GM18909 (cell line): ENCODE measurements around the gene ADAM8.
A peak's percentile ranks its signal among the peaks of the same experiment; 100 is the strongest.

Experiments
- ATAC-seq: cut with Tn5 transposase; IDR thresholded peaks from one replicate; pipeline ENCODE4 v1.9.1; 2021; ENCODE audit warnings: mild to moderate bottlenecking; ENCODE audit not compliant: unreplicated experiment, poor library complexity

The ADAM8 gene

DNA sequence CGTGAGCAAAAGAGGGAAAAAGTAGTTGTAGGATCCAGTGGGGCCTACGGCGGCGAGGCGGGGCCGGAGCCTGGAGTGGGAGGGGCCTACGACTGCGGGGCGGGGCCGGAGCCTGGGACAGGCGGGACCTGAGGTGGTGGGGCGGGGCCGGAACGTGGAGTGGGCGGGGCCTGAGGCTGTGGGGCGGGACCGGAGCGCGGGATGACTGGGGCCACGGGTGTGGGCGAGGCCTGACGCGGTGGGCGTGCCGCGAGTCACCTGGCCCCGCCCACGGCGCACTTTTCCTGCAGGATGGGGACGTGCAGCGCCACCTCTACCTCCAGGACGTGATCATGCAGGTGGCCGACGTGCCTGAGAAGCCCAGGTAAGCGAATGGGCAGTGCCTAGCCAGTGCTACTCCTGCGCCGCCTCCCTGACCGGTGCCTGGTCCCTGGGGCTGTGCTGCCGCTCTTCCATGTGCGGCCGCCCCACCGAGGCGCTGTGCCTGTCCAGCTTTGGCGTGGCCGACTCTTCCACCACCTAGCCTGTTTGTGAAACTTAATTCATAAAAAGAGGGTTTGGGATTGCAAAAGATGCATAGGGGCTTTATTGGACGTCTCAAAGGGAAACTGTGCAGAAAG is 32.5 kb upstream of the ADAM8 start:
- peak; percentile 73 for ATAC-seq

DNA sequence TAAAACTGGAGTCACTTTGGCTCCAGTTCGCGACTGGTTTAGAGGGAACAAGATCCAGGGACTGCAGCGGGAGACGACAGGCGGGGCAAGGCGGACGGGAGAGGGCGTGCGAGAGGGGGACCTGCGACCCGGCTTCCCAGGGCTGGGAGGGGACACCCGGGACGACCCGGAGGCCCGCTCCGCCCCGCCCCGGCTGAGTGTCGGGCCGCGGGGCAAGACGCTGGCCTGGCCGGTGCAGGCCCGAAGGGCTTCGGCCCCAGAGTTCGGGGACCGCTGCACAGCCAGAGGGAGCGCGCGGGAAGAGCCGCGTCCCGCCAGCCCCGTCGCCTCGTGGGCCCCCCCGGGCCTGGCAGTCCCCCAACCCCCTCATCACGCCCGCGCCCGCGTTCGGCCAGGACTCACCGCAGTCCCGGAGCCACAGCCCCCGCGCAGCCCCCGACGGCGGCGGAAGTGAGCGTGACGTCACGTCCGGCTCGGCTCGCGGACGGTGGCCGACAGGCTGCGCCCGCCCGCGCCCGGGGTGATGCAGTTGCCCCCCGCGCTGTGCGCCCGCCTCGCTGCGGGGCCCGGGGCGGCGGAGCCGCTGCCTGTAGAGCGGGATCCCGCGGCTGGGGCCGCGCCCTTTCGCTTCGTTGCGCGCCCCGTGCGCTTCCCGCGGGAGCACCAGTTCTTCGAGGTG is 31.9 kb upstream of the ADAM8 start, which contains the start of the genes TUBGCP2 and ZNF511:
TSS of gene TUBGCP2 (minus strand) at position 452 of the 679 bp plus-strand sequence. CDS start 5,931 bp downstream, outside the sequence.
TSS of gene ZNF511 (plus strand) at position 494 of the 679 bp plus-strand sequence. CDS start at position 524, 30 bp downstream.
- peak; percentile 80 for ATAC-seq

DNA sequence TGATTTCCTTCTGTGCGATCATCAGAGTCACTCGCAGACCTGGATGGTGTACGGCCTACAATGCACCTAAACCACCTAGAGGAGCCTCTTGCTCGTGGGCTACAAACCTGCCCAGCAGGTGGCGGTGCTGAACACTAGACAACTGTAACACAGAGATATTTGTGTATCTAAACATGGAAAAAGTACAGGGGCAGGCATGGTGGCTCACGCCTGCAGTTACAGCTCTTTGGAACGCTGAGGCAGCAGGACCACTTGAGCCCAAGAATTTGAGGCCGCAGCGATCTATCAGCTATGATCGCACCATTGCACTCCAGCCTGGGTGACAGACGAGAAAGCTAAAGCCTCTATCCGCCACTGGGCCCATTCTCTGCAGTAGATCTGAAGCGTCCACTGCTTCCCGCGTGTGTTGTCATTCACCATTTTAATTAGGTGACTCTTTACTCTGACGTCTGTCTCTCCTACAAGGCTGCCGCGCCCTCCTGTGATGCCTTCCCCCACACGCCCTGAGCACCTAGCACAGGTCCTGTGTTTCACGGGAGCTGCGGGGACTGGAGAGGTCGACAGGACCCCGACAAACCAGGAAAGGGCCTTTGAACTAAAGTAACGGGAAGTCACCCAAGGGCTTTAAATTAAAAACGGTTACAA is 31.2 kb upstream of the ADAM8 start:
- peak; percentile 43 for ATAC-seq

DNA sequence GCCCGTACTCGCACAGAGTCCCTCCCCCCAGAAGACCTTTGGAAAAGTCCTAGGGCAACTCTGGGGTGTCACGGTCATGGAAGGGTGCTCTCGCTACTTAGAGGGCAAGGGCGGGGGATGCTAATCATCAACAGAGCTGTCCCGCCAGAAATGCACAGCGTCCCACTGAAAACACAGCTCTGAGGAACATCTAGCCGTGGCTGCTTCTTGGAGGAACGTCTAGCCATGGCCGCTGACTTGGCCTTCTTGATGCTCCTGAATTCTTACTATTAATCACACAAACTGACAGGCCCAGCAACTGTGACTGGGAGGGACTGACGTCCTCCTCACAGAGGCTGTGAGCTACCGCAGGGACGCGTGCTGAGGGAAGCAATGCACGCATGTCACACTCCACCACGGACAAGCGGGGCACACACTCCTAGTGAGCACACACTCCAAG is 30.3 kb upstream of the ADAM8 start:
- ATAC-seq: no peak

DNA sequence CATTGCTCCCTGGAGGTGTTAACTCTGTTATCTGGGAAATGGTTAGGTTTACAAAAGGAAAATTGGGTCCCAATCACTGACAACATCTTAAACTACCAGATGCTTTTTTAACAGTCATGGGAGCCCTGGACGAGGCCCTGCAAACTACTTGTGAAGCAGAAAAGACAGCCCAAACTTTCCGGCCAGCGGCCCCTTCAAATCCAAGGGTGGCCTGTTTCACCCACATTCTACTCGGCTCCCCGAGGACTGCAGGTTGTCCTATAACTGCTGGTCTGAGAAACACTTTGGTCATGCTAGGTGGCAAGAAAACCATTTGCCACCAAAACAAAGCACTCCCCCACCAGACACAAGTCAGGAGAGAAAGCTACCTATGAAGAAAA is 29.4 kb upstream of the ADAM8 start:
- ATAC-seq: no peak

- no peak for ATAC-seq
Observed at GRCh38 chr10:133303206-133303605, 26.5 kb upstream of the ADAM8 start.

- ATAC-seq: no peak
Observed at GRCh38 chr10:133302230-133302629, 25.6 kb upstream of the ADAM8 start.

DNA sequence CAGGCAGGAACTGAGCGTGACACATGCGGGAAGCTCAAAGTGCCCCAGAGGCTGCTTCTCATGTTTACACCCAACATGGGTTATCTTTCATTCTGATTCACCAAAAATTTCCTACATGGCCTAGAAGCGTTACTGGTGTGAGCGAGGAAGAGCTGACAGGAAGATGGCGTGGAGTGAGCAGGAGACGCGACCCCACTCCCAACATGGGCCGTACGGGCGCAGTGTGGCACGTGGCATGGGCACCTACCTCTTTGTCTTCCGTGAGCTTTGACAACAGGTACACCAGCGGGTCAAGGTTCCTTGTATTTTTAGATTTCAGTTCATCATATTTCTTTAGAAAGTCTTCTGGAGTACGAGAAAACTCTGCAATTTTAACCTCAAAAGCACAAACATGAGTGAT is 23.1 kb upstream of the ADAM8 start:
- no peak for ATAC-seq

- ATAC-seq: no peak
Observed at GRCh38 chr10:133299224-133299623, 22.6 kb upstream of the ADAM8 start.

DNA sequence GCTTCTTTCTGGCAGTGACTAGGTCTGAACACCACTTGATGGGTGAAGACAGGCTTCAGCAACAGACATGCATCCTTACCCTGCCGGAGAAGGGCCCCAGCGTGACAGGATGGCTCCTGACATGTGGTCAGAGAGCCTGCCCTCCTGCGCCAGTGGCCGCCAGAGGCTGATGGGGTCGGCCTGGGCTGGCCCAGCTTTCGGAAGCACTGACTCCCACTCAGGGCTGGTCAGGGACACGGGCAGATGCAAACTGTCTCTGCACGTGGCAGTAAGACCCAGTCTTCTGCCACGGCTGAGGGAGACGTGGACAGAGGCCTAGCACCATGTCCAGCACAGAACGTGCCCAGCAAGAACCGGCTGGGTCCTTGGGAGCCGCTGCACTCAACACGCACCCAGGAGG is 21.8 kb upstream of the ADAM8 start:
- ATAC-seq: no peak

GRCh38 chr10:133297504-133297903 is 20.8 kb upstream of the ADAM8 start:
- ATAC-seq: no peak

DNA sequence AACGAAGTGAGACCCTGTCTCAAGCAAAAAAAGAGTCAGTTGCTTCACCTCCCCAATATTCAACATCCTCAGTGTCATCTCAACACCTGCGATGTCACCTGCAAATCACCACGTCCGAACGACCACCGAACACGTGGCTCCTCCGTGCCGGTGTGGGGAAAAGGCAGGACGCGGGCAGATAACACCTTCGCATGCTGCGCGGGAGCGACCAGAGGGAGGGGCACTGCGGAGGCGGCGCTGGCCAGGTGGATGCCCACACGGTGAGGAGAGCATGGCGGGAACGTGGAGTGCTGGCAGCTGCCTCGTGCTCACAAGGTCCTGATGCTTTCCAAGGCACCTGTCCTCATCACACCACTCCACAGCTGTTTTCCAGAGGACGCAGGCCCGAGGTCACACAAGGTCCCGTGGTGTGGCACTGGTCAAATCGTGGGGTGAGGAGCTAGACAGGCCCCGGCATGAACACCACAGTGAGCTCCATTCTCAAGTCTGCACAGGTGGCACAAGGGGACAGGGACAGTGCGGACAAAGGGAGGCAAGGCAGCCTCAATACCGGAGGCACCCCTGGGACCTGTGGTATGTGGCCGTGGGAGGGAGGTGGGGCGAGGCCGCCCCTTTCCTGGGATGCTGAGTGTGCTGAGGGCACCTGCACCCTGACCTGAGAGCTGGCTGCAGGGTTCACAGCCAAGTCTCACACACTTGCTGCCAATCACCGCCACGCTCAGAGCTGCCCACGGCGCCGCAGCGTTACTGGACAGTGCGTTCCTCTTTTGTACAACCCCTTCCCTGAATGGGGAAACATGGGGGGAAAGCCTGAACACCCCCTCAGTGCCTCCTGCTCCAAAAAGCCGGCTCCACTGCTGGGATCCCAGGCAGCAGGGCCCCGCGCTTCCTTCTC is 19.0 kb upstream of the ADAM8 start:
- no peak for ATAC-seq

DNA sequence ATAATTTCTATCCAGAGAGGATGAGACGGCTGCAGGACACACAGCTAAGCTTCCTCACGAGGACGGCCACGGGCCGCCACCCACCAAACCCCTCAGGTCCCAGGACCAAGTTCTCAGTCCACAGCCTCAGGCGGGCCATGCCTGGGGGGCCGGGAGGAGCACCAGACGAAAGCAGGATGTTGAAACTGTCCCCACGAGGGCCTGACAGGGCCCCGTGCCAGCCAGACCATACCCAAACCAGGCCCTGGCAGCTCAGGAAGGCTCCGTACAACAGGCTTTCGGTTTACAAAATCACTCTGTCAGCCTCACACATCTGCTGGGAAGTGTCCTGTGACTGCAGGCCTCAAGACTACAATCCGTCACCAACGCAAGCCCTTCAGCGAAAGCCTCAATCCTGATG is 17.5 kb upstream of the ADAM8 start:
- no peak for ATAC-seq

DNA sequence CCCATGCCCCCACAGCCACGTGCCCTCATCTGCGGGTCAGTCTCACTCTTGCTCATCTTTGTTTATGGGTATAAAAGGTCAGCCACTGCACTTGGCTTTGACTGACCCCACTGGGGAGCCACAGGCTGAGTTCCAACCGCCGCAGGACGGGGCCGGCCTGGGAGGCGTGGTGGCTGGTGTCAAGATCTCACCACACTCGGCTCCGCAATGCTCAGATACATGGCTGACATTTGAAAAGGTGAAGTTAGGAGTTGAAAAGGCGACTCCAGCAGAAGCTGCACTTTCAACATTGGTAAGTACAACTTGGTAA is 17.1 kb upstream of the ADAM8 start:
- no peak for ATAC-seq

GRCh38 chr10:133292919-133293809 is 16.5 kb upstream of the ADAM8 start:
- no peak for ATAC-seq

DNA sequence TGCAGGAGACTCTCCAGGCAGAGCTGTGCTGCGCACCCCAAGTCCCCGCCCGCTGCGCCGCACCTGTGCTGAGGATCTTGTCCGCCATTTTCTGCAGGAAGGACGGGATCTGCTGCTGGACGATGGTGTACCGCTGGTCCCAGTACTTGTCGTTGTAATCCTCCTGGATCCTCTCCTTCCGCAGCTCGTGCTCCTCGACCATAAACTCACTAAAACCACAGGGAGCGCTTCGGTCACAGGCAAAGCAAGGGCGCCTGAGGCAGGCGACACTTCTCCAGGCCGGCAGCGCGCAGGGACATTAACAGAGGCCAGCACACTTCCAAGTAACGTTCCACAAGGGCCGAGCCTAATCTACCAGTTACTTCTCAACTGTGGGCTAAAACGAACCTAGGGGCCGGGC is 13.1 kb upstream of the ADAM8 start:
- no peak for ATAC-seq

DNA sequence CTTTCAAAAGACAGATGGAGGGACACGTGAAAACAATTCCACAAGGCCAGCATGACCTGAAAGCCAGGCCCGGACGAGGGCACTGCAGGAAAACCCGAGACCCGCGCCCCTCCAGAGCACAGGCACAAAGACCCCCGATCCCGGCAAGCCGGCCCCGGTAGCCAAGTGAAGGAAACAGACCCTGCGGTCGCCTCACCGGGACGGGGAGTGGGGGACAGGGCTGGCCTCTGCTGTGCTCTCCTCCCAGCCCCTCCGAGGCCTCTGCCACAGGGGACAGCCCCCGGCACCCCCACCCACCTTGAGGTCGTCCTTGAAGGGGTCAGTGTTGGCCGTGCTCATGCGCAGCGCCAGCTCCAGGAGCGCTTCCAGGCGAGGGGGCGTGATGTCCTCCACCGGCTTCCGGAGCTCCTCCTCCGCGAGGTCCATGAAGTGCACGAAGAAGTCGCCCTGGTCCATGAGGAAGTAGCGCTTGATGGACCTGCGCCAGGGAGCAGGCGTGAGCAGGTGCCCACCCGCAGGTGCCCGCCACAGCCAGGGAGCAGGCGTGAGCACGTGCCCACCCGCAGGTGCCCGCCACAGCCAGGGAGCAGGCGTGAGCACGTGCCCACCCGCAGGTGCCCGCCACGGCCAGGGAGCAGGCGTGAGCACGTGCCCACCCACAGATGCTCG is 11.3 kb upstream of the ADAM8 start:
- ATAC-seq: no peak

GRCh38 chr10:133286366-133286765 is 9.7 kb upstream of the ADAM8 start:
- no peak for ATAC-seq

DNA sequence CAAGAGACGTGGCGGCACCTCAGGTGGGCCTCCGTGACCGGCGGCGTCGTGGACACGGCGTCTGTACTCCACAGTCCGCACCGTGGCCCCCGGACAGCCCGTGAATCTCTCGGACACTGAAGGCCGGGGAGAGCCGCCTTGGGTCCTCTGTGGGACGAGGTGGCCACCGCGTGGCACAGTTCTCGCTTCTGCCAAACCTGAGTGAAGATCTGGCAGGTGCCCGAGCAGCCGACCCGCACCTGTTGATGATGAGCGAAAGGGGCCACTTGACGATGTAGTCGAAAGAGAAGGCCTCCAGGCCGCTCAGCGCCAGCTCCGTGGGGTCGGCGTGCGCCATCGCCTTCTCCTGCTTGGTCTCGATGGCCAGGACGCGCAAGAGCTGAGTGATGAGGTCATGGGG is 8.5 kb upstream of the ADAM8 start:
- no peak for ATAC-seq
